Measurements from ENCODE around the gene PHLPP1.
"Not testable (repeated sequence)": the region's sequence is repeated elsewhere in the genome, so short reads cannot be mapped to it uniquely, and the experiment has no call there.

Gene PHLPP1

GRCh38 chr18:62809445-62809844 is 94.1 kb downstream of the PHLPP1 start:
- H3K27ac ChIP-seq (ENCODE audit: low read length); H3K4me1 ChIP-seq (ENCODE audit: control insufficient read depth, insufficient read depth, low read length); H3K9me3 ChIP-seq (ENCODE audit: control insufficient read depth, insufficient read depth, low read length); H3K36me3 ChIP-seq (ENCODE audit: control insufficient read depth, insufficient read depth, low read length); H3K4me3 ChIP-seq (ENCODE audit: low read length); DNase-seq (ENCODE audit: low read depth, low spot score); H3K27me3 ChIP-seq (ENCODE audit: control insufficient read depth, insufficient read depth, low read length): not testable (repeated sequence)
- no CpG with 5 or more reads among the region's 8 CpGs for WGBS (ENCODE audit: insufficient coverage, insufficient read length)

GRCh38 chr18:62809900-62810299 is 94.6 kb downstream of the PHLPP1 start:
- DNase-seq (ENCODE audit: low read depth, low spot score), result no peak
- no peak overlapping the region for H3K27ac ChIP-seq (ENCODE audit: low read length)
- no CpG with 5 or more reads among the region's 1 CpG for WGBS (ENCODE audit: insufficient coverage, insufficient read length)
- no peaks in the 10 kb centered on the region for H3K27me3 ChIP-seq (ENCODE audit: control insufficient read depth, insufficient read depth, low read length)
- H3K9me3 ChIP-seq (ENCODE audit: control insufficient read depth, insufficient read depth, low read length), result no peaks in the 10 kb centered on the region
- no peak overlapping the region for H3K4me3 ChIP-seq (ENCODE audit: low read length)
- H3K4me1 ChIP-seq (ENCODE audit: control insufficient read depth, insufficient read depth, low read length), result peaks cover 2% of the 10 kb centered on the region
- no peaks in the 10 kb centered on the region for H3K36me3 ChIP-seq (ENCODE audit: control insufficient read depth, insufficient read depth, low read length)

GRCh38 chr18:62810682-62811081 is 95.3 kb downstream of the PHLPP1 start:
- Histone ChIP-seq H3K27ac (ENCODE audit: low read length) (no peak overlapping the region), H3K4me1 (ENCODE audit: control insufficient read depth, insufficient read depth, low read length) (peaks cover 2% of the 10 kb centered on the region), H3K9me3 (ENCODE audit: control insufficient read depth, insufficient read depth, low read length) (no peaks in the 10 kb centered on the region), H3K27me3 (ENCODE audit: control insufficient read depth, insufficient read depth, low read length) (no peaks in the 10 kb centered on the region), H3K4me3 (ENCODE audit: low read length) (no peak overlapping the region), H3K36me3 (ENCODE audit: control insufficient read depth, insufficient read depth, low read length) (no peaks in the 10 kb centered on the region)
- no peak for DNase-seq (ENCODE audit: low read depth, low spot score)
- WGBS (ENCODE audit: insufficient coverage, insufficient read length), result 100% methylated on average over 2 of the region's 4 CpGs

- H3K9me3 ChIP-seq (ENCODE audit: control insufficient read depth, insufficient read depth, low read length), result no peaks in the 10 kb centered on the region
- no peak overlapping the region for H3K4me3 ChIP-seq (ENCODE audit: low read length)
- H3K4me1 ChIP-seq (ENCODE audit: control insufficient read depth, insufficient read depth, low read length), result peaks cover 2% of the 10 kb centered on the region
- no peak overlapping the region for H3K27ac ChIP-seq (ENCODE audit: low read length)
- no peaks in the 10 kb centered on the region for H3K36me3 ChIP-seq (ENCODE audit: control insufficient read depth, insufficient read depth, low read length)
- no peak for DNase-seq (ENCODE audit: low read depth, low spot score)
- H3K27me3 ChIP-seq (ENCODE audit: control insufficient read depth, insufficient read depth, low read length), result no peaks in the 10 kb centered on the region
Measured at GRCh38 chr18:62811674-62812073, 96.3 kb downstream of the PHLPP1 start.

- Histone ChIP-seq H3K9me3 (ENCODE audit: control insufficient read depth, insufficient read depth, low read length) (no peaks in the 10 kb centered on the region), H3K36me3 (ENCODE audit: control insufficient read depth, insufficient read depth, low read length) (no peaks in the 10 kb centered on the region), H3K4me3 (ENCODE audit: low read length) (no peak overlapping the region), H3K4me1 (ENCODE audit: control insufficient read depth, insufficient read depth, low read length) (peaks cover 2% of the 10 kb centered on the region), H3K27me3 (ENCODE audit: control insufficient read depth, insufficient read depth, low read length) (no peaks in the 10 kb centered on the region), H3K27ac (ENCODE audit: low read length) (no peak overlapping the region)
- WGBS (ENCODE audit: insufficient coverage, insufficient read length), result no CpG with 5 or more reads among the region's 3 CpGs
- no peak for DNase-seq (ENCODE audit: low read depth, low spot score)
Measured at GRCh38 chr18:62812242-62812641, 96.9 kb downstream of the PHLPP1 start.

GRCh38 chr18:62812876-62813275 is 97.5 kb downstream of the PHLPP1 start:
- Histone ChIP-seq H3K4me3 (ENCODE audit: low read length) (no peak overlapping the region), H3K27ac (ENCODE audit: low read length) (no peak overlapping the region), H3K27me3 (ENCODE audit: control insufficient read depth, insufficient read depth, low read length) (no peaks in the 10 kb centered on the region), H3K4me1 (ENCODE audit: control insufficient read depth, insufficient read depth, low read length) (peaks cover 2% of the 10 kb centered on the region), H3K36me3 (ENCODE audit: control insufficient read depth, insufficient read depth, low read length) (no peaks in the 10 kb centered on the region), H3K9me3 (ENCODE audit: control insufficient read depth, insufficient read depth, low read length) (no peaks in the 10 kb centered on the region)
- DNase-seq (ENCODE audit: low read depth, low spot score), result no peak

- Histone ChIP-seq H3K27ac (ENCODE audit: low read length) (no peak overlapping the region), H3K36me3 (ENCODE audit: control insufficient read depth, insufficient read depth, low read length) (no peaks in the 10 kb centered on the region), H3K9me3 (ENCODE audit: control insufficient read depth, insufficient read depth, low read length) (no peaks in the 10 kb centered on the region), H3K4me3 (ENCODE audit: low read length) (no peak overlapping the region), H3K4me1 (ENCODE audit: control insufficient read depth, insufficient read depth, low read length) (peaks cover 2% of the 10 kb centered on the region), H3K27me3 (ENCODE audit: control insufficient read depth, insufficient read depth, low read length) (no peaks in the 10 kb centered on the region)
- WGBS (ENCODE audit: insufficient coverage, insufficient read length), result no CpG with 5 or more reads among the region's 2 CpGs
- DNase-seq (ENCODE audit: low read depth, low spot score), result no peak
Measured at GRCh38 chr18:62814132-62814759, 98.9 kb downstream of the PHLPP1 start.

- Histone ChIP-seq H3K36me3 (ENCODE audit: control insufficient read depth, insufficient read depth, low read length) (peaks cover 5% of the 10 kb centered on the region; the same call in 1 of the 2 replicates), H3K4me3 (ENCODE audit: low read length) (no peak overlapping the region), H3K27ac (ENCODE audit: low read length) (no peak overlapping the region), H3K9me3 (ENCODE audit: control insufficient read depth, insufficient read depth, low read length) (no peaks in the 10 kb centered on the region), H3K4me1 (ENCODE audit: control insufficient read depth, insufficient read depth, low read length) (peaks cover 2% of the 10 kb centered on the region; the same call in 1 of the 2 replicates), H3K27me3 (ENCODE audit: control insufficient read depth, insufficient read depth, low read length) (no peaks in the 10 kb centered on the region)
- WGBS (ENCODE audit: insufficient coverage, insufficient read length), result no CpG with 5 or more reads among the region's 1 CpG
- DNase-seq (ENCODE audit: low read depth, low spot score), result no peak
Measured at GRCh38 chr18:62825382-62825781, 110.0 kb downstream of the PHLPP1 start.

- Histone ChIP-seq H3K27ac (ENCODE audit: low read length) (no peak overlapping the region), H3K27me3 (ENCODE audit: control insufficient read depth, insufficient read depth, low read length) (no peaks in the 10 kb centered on the region), H3K36me3 (ENCODE audit: control insufficient read depth, insufficient read depth, low read length) (peaks cover 5% of the 10 kb centered on the region; the same call in 1 of the 2 replicates), H3K9me3 (ENCODE audit: control insufficient read depth, insufficient read depth, low read length) (no peaks in the 10 kb centered on the region), H3K4me3 (ENCODE audit: low read length) (no peak overlapping the region), H3K4me1 (ENCODE audit: control insufficient read depth, insufficient read depth, low read length) (peaks cover 1% of the 10 kb centered on the region; the same call in 1 of the 2 replicates)
- DNase-seq (ENCODE audit: low read depth, low spot score), result no peak
Measured at GRCh38 chr18:62827397-62827796, 112.1 kb downstream of the PHLPP1 start.

GRCh38 chr18:62828091-62828640 is 112.8 kb downstream of the PHLPP1 start:
- peaks cover 1% of the 10 kb centered on the region; the same call in 1 of the 2 replicates for H3K4me1 ChIP-seq (ENCODE audit: control insufficient read depth, insufficient read depth, low read length)
- no CpG with 5 or more reads among the region's 3 CpGs for WGBS (ENCODE audit: insufficient coverage, insufficient read length)

GRCh38 chr18:62828852-62829251 is 113.5 kb downstream of the PHLPP1 start:
- no peak for DNase-seq (ENCODE audit: low read depth, low spot score)
- Histone ChIP-seq H3K9me3 (ENCODE audit: control insufficient read depth, insufficient read depth, low read length) (no peaks in the 10 kb centered on the region), H3K4me1 (ENCODE audit: control insufficient read depth, insufficient read depth, low read length) (peaks cover 1% of the 10 kb centered on the region; the same call in 1 of the 2 replicates), H3K4me3 (ENCODE audit: low read length) (no peak overlapping the region), H3K36me3 (ENCODE audit: control insufficient read depth, insufficient read depth, low read length) (peaks cover 5% of the 10 kb centered on the region; the same call in 1 of the 2 replicates), H3K27ac (ENCODE audit: low read length) (no peak overlapping the region), H3K27me3 (ENCODE audit: control insufficient read depth, insufficient read depth, low read length) (no peaks in the 10 kb centered on the region)
- WGBS (ENCODE audit: insufficient coverage, insufficient read length), result no CpG with 5 or more reads among the region's 1 CpG

More at GRCh38 chr18:62828091-62828640, 112.8 kb downstream of the PHLPP1 start:
- Histone ChIP-seq H3K27ac (ENCODE audit: low read length) (no peak overlapping the region), H3K9me3 (ENCODE audit: control insufficient read depth, insufficient read depth, low read length) (no peaks in the 10 kb centered on the region), H3K4me3 (ENCODE audit: low read length) (no peak overlapping the region), H3K36me3 (ENCODE audit: control insufficient read depth, insufficient read depth, low read length) (peaks cover 5% of the 10 kb centered on the region; the same call in 1 of the 2 replicates), H3K27me3 (ENCODE audit: control insufficient read depth, insufficient read depth, low read length) (no peaks in the 10 kb centered on the region)
- no peak for DNase-seq (ENCODE audit: low read depth, low spot score)
